Measurements from ENCODE around the gene MGST3. TPM values are rescaled to one million over a fixed set of nuclear protein-coding genes. Genes with fewer than 3 reads are reported as not detected.

MGST3 gene
- total RNA-seq, 2 donors from 2014 or later: 491 to 509 TPM

- Histone ChIP-seq H3K9me3 (no peaks in the 10 kb centered on the region), H3K4me3 (no peak overlapping the region), H3K36me3 (no peaks in the 10 kb centered on the region), H3K27ac (no peak overlapping the region), H3K4me1 (no peaks in the 10 kb centered on the region), H3K27me3 (no peaks in the 10 kb centered on the region)
- no peak for TF ChIP-seq CTCF (IDR thresholded peaks at IDR 0.05)
- DNase-seq (ENCODE audit: low spot score): no peak
These were observed 20.2 kb upstream of the MGST3 start for GRCh38 chr1:165610866-165611265.

DNA sequence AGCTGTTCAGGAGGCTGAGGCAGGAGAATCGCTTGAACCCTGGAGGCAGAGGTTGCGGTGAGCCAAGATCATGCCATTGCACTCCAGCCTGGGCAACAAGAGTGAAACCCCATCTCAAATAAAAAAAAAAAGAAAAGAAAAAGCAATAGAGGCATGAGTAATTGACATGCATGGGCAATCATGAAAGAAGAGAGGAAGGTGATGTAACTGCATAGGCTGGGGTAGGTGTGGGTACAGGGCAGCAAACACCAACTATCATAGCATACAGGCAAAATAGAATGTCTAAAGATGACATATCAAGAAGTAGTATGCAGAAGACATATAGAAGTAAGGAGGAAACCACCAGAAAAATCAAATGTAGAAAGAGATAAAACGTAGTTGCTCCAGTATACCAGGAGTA lies 19.0 kb upstream of the MGST3 start:
- Histone ChIP-seq H3K27ac (no peak overlapping the region), H3K9me3 (no peaks in the 10 kb centered on the region), H3K4me3 (no peak overlapping the region), H3K36me3 (no peaks in the 10 kb centered on the region), H3K4me1 (no peaks in the 10 kb centered on the region), H3K27me3 (no peaks in the 10 kb centered on the region)
- DNase-seq (ENCODE audit: low spot score): no peak
- no peak for TF ChIP-seq CTCF (IDR thresholded peaks at IDR 0.05)

- no peaks in the 10 kb centered on the region for H3K4me1 ChIP-seq
- DNase-seq (ENCODE audit: low spot score): no peak
- H3K9me3 ChIP-seq: no peaks in the 10 kb centered on the region
- H3K27me3 ChIP-seq: no peaks in the 10 kb centered on the region
- H3K27ac ChIP-seq: no peak overlapping the region
- H3K36me3 ChIP-seq: no peaks in the 10 kb centered on the region
- no peak for TF ChIP-seq CTCF (IDR thresholded peaks at IDR 0.05)
- H3K4me3 ChIP-seq: no peak overlapping the region
These were observed 14.9 kb upstream of the MGST3 start for GRCh38 chr1:165616054-165616612.

- DNase-seq (ENCODE audit: low spot score): no peak
- no peak for TF ChIP-seq CTCF (IDR thresholded peaks at IDR 0.05)
- Histone ChIP-seq H3K36me3 (no peaks in the 10 kb centered on the region), H3K27me3 (no peaks in the 10 kb centered on the region), H3K4me1 (no peaks in the 10 kb centered on the region), H3K27ac (no peak overlapping the region), H3K9me3 (no peaks in the 10 kb centered on the region), H3K4me3 (no peak overlapping the region)
These were observed 14.0 kb upstream of the MGST3 start for GRCh38 chr1:165616987-165617546.

GRCh38 chr1:165619647-165620151 lies 11.3 kb upstream of the MGST3 start:
- no peak overlapping the region for H3K27ac ChIP-seq

More at GRCh38 chr1:165619647-165620151, 11.3 kb upstream of the MGST3 start:
- Histone ChIP-seq H3K36me3 (no peaks in the 10 kb centered on the region), H3K9me3 (no peaks in the 10 kb centered on the region), H3K4me1 (no peaks in the 10 kb centered on the region), H3K4me3 (no peak overlapping the region), H3K27me3 (no peaks in the 10 kb centered on the region)
- TF ChIP-seq CTCF (IDR thresholded peaks at IDR 0.05): no peak
- no peak for DNase-seq (ENCODE audit: low spot score)
